Superior temporal gyrus (tissue), 1 donor: ENCODE results near the gene IGF2BP3.
"Not testable (repeated sequence)": the region's sequence is repeated elsewhere in the genome, so short reads cannot be mapped to it uniquely, and the experiment has no call there.

ENCODE experiments used
- DNase-seq: peaks from one replicate; pipeline ENCODE4 v3.0.0-alpha.2; 2016; ENCODE audit errors: extremely low spot score

Gene IGF2BP3

DNA sequence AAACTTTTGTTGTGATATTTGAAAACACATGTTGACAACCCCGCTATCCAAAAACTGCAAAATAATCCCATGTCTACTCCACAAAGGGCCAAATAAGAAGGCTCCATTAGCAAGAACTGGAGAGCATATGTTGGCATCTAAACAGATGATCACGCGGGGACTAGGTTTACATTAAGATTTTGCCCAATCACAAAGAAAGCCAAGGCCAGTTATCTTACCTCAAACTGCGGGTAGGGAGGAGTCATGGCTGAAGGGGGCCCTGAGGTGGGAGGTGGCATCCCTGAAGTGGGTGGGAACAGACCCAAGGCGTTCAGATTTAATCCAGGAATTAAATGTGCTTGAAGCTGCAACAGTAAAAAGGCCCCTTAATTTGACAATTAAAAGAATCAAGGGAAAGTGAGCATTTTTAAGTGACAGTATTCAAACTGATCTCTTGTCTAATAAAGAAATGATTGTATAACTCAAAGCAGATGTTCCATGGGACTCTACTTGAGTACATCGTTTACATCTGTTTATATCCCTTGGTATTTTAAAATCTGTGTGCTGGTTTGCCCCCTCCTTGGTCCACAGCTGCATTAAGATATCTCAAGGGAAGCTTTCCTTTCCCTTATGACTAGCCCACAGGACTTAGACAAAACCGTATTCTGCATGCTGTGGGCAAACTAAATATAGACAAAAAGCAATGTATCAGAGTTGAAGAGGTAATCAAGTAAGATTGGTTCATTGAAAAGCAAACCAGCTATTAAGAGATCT lies 128.3 kb downstream of the IGF2BP3 start:
- DNase-seq: no peak

DNA sequence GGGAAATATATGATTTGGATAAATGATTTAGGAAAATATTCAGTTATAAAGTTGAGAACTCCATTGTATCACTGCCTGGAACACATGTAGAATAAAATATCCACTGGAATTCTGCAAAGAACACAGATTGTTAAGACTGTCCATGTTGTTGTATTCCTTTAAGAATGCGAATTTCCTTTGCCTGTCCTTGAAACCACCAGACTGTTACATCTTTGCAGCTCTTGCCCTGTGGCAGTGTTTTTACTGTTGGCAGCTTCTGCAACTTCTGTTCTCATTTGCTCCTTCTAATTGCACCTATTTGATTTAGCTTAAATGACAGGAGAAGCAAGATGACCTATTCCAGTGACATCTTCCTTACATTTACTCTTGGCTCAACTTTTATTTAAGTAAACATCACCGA lies 131.4 kb downstream of the IGF2BP3 start:
- DNase-seq: no peak

DNA sequence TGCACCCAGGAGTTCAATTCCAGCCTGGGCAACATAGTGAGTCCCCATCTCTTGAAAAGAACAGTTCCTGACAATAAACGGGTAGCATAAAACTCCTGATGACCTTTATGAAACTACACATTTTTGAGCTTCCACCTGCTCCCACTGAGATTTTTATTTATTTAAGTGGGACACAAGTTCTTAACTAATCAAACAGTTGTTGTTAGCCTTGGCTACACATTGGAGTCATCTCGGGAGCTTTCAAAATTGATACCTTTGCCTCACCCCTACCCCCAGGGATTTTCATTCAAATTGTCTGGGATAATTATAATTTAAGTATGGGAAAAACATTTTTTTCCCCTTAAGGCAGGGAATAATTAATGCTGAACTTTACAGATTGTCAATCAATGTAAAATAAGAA lies 131.9 kb downstream of the IGF2BP3 start:
- no peak for DNase-seq

DNA sequence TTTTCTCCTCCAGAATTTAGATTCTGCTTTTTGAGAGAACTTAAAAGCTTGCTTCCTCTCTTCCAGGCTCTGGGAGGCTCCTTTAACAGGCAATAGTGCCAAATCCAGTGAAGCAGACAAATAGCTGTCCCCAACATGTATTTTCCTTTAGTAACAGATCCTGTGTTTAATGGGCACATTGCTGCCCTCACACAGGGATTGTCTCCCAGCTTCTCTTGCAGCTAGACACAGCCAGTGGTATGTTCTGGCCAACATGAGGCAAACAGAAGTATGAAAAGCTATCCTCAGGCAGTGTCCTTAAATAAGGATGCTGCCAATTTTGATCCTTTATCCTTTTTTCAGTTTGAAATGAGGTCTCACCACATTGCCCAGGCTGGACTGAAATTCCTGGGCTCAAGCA lies 132.9 kb downstream of the IGF2BP3 start:
- DNase-seq: no peak

DNA sequence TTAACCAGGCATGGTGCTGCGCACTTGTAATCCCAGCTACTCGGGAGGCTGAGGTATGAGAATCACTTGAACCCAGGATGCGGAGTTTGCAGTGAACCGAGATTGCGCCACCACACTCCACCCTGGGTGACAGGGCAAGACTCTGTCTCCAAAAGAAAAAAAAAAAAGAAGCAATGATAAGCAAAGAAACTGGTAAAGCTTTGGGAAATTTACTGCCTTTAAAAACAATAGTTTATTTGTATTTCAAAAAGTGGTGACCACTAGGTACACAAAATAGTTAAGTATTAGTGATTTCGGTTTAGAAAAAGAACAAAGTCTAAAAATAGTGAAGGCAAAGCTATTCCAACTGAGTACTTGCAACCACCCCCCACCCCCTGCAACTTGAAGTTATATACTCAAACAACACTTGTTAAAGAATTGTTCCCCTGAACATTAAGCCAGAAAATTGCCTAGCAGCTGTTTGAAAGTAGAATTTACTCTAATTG lies 133.4 kb downstream of the IGF2BP3 start:
- no peak for DNase-seq

DNA sequence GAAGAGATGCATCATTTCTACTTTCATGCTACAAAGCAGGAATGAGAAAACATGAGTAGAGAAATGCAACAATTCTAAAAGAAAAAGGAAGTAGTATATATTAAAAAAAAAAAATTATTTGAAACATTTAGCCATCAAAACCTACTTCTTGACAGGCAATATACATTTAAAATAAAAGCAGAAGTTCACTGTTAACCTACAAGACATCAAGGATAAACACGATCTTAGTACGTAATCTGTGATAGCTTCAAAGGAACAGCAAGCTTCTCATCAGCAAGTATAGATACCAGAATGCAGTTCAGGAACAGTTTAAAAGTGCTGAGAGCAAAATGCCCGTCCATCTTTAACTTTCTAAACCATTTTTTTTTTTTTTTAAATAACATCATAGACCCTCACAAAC lies 134.2 kb downstream of the IGF2BP3 start:
- no peak for DNase-seq

DNA sequence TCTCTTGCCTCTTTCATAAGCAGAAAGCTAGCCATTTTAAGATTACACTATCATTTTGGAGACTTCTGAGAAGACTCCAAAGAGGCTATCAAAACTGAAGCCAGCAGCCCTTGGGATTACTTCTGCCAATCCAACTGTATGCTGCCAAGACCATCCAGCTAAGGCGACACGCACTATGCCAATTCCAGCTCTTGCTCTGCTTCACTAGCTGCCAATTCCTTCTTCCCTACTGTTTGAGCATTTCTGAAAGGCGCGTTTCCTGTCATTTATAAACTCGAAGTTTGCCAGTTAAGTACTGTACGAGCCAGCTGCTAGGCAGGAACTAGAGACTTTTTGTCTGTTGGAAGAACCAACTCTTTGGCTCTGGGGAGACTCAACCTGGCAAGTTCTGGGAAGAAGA lies 134.7 kb downstream of the IGF2BP3 start:
- no peak for DNase-seq

DNA sequence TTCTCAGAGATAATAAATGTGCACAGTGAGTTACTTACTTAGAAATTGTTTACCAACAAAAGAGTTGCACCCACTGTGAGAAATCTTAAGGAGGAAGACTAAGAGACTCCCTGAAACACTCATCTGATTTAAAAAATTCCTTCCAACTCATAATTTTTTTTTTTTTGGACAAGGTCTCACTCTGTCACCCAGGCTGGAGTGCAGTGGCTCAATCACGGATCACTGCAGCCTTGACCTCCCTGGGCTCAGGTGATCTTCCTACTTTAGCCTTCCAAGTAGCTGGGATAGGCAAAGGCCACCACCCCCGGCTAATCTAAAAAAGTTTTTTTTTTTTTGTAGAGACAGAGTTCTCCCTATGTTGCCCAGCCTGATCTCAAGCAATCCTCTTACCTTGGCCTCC lies 135.2 kb downstream of the IGF2BP3 start:
- no peak for DNase-seq

DNA sequence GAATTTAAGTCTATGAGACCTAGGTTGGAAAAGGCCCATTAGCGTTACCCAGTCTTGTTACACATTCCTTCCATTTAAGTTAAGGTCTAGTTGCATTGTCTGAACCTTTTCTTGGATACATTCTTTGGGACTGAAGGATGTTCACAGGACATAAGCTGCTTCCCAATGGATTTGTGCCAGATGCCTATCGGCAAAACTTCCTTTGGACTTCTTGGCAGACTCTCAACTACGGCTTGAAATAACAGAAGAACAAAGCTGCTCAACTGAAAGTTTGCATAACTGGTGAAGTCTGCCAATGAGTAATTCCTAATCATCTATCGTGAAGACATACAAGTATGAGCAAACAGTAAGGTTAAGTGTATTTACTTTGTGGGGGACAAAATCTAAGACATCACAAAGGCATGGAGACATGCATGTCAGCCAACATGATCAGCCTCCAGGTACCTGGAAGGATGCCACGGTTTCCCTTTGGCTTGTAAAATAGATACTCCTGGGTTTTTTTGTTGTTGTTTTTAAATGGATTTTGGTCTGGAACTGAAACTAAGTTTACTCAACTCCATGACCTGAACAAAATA lies 135.7 kb downstream of the IGF2BP3 start:
- DNase-seq: no peak

DNA sequence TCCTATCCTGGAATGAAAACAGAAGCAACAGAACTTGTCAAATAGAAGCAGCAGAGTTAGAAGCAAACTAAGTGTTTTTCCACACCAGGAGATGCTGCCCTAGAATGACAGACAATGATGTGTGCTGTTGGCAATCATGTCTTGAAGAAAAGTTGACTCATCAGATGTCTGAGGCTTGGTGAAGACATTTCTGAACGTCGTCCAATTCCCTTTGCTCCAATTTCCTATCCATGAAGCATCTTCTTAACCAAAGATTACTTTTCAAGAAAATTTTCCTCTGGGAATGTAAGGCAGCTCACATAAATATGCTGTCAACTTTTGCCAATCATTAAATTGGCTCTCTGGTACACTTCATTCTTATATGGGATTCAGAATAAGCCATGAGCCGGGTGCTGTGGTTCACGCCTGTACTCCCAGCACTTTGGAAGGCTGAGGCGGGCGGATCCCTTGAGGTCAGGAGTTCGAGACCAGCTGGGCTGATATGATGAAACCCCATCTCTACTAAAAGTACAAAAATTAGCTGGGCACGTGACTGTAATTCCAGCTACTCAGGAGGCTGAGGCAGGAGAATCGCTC lies 136.5 kb downstream of the IGF2BP3 start:
- DNase-seq: no peak

DNA sequence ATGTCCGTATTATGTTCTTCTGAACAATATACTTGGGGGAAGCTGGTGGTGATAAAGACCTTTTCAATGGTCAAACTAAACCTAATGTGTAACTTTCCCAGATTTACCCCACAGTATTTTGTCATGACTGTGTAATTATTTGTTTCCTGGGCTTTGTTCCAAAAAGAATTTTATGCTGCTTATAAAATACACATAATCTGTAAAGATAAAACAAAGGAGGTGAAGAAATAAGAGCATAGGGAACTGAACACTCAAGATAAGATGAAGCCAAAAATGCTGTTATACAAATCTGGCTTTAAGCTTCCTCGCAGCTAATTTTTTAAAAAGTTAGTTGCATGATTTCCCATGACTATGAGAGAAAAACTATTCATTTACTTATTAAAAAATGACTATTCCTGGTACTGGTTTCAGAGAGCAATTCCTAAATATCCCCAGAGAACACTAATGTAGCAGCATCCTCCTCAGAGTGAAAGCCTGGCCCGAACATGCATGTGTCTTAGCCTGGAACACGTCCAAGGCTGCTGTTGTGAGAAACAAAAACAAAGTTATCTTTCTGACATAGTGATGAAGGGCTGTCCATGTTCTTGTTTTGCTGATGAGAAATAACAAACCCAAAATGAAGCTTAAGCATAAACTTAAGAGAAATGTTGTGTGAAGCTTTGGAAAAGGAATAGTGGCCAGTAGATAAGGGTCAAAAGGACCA lies 137.2 kb downstream of the IGF2BP3 start:
- DNase-seq: no peak

DNA sequence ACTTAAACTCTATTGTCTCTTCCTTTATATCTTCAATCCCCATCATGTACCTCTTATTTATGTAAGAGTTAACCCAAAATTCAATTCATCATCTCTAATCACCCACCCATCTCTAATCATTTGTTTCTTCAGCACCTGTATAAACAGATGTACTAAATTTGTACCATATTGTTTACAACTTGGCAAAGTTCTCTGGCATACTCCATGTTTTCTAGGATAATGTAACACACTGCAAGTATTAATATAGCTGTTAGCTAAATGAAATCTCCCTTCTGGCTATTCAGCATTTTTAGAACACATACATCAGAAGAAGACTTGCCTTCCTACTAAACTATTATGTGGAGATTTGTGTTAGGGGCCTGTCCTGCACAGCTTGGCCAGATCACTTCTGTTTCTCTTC lies 138.1 kb downstream of the IGF2BP3 start:
- DNase-seq: no peak

DNA sequence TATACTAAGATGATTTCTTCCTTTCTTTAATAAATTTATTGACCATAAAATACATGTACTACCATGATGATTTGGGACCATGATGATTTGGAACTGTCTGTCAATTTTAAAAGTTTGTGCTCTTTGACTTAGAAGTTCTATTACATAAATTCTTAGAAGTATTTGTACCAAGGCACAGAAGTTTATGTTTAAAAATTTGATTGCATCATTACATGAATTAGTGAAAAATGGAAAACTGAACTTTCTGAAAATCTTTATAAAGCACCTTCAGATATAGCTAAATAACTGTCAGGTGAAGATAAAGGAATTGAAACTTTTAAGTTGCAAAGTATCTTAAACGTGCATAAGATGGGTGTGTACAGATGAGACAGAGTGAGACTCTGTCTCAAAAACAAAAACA lies 139.2 kb downstream of the IGF2BP3 start:
- DNase-seq: no peak

DNA sequence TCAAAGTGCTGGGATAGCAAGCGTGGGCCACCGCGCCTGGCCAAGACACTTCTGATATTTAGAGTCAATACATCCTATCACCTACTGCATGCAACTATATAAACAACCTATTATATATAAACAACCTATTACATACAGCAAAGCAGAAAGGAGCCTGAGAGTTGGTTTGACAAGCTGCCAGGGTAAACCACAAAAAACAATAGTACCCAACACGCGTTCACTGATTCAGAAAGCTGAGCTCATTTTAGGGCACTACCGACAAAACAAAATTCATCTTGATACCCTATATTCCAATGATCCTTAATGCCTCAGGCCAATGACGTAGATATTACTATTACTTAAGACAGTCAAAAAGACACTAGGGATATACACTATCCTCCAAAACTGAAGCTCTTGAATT lies 154.9 kb downstream of the IGF2BP3 start:
- DNase-seq: no peak

DNA sequence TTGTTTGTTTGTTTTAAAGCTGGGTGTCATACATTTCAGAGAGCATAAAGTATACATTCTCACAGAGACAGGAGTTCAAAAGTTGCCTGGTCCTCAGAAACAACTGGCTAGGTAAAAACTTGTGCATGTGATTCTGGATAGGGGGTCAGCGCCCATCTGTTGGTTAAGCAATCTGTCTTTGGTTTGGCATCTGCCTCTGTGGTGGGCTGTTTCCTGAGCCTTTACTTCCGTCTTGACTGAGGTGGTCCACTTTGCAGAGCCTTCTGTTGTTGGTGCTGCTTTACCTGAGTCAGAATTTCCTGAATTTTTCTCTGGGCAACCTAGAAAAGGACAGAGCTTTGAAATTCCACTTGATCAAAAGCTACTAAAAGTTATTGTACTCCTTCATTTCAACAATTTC lies 158.2 kb downstream of the IGF2BP3 start:
- not testable (repeated sequence) for DNase-seq

DNA sequence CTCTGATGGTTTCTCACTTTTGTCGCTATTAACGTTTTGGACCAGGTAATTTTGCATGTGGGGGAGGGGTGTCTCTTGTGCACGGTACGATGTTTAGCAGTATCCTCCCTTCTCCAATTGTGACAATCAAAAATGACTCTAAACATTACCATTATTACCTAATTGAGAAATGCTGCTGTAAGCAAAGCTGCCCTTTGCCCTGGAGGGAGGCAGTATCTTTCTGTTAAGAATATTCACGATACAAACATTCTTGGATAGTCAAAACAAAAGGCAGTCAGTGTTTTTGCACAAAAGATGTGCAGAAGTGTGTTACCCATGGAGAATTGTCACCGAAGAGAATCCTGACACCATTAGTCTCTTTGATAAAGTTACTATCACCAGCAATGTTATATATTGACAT lies 161.5 kb downstream of the IGF2BP3 start:
- no peak for DNase-seq

DNA sequence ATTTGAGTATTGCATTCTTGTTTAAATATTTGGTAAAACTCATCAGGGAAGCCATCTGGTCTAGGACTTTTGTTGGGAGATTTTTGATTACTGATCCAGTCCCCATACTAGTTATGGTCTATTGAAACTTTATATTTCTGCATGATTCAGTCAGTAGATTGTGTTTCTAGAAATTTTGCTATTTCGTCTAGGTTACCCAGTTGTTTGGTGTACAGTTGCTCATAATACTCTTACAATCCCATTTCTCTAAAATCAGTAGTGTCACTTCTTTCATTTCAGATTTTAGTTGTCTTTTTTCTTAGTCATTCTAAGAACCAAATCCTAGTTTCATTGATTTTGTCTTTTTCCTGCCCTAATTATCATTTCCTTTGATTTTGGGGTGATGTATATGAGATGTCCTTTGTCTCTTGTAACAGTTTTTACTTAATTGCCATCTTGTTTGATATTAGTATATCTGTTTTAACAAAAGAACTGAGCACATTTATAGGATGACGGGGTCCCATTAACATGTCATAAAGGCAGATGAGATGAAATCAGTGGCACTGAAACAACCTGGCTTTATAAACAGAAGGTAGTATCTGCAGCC lies 163.3 kb downstream of the IGF2BP3 start:
- no peak for DNase-seq

DNA sequence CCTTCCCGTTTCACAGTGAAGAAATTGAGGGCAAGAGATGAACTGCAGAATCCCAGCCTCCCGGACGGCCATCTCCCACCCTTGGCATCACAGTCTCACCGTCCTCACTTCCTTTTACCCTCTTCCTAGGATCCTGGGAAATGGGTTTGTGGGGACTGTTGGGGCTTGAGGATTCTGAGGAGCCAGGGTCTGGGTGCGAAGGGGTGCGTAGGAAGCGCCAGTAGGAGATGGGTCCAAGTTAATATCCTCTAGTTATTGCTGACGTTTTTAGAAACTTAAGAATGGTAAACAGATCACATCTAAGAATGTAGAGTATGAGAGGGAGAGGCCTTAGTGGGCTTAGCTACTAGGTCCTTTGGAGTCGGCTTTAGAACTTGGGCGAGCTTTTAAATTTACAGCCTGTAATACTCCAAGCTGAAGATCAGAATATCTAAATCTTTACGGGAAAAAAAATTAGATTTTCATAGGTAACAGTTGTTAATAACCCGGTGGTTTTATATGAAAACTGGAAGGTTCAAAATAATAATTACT lies 170.5 kb downstream of the IGF2BP3 start:
- DNase-seq: no peak

DNA sequence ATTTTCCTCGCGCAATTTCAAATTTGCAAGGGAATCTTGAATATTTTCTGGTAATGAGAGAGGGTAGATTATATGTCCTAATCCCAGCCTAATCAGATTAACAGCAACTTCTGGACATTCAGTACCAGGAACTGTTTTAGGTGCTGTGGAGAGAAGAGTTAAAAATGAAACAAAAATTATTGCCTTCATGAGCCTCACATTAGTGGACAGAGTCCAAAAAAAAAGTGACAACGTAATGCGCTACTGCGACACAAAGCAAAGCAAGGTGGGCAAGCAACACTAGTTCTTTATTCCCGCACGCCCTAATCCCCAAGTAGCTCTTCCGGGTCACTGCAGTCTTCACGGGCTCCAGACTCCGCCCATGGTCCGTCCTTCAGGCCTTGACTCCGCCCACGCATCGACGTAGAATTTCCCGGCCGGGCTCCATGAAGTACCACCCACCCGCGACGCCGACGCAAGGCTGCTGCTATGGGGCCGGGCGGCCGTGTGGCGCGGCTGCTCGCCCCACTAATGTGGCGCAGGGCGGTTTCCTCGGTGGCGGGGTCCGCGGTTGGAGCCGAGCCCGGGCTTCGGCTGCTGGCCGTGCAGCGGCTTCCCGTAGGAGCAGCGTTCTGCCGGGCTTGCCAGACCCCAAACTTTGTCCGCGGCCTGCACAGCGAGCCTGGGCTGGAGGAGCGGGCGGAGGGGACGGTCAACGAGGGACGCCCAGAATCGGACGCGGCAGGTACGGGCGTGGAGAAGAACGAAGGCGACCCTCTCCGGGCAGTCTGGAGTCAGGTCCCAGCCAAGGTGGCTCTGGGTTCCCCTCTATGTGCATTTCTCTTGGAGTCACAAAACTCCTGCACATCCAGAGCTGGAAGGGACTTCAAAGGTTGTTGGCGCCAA lies 171.2 kb downstream of the IGF2BP3 start, which contains the start of gene MALSU1:
TSS of gene MALSU1 (plus strand) at position 455 of the 885 bp plus-strand sequence. CDS start at position 469, 14 bp downstream.
- DNase-seq: peak; percentile 99

DNA sequence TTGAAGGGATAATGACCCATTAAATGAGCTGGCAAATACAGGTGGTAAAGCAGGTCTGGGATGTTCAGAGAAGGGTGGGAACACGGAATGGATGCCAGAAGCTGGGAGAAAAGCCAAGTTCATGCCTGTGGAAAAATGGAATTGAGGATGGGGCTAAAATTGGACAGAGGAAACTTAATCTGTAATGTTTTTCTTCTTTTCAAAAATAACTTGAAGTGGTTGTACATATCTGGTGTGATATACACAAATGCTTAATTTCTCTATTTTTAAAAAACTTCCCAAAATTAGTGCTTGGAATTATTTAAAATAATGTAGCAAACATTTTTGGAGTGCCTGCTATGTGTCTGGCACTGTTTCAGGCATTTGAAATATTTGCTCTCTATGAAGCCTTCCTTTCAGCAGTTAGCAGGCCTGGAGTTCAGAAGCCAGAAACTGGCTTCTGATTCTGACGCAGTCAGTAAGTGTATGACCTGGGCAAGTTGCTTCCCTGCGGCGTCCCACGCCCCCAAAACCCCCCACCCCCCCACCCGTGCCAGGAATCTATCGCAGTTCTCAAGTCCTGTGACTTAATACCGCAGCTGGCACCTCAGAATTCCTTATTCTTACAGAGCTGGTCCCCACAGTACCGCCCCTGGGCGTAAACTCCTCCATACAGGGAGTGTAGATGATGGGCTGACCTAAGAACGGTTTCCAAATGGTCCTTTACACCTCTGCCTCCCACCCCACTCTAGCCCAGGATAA lies 172.0 kb downstream of the IGF2BP3 start:
- DNase-seq: no peak
